ENCODE measurements around the gene SLC4A4. TPM values are rescaled to one million over a fixed set of nuclear protein-coding genes. Genes with fewer than 3 reads are reported as not detected.

Gene SLC4A4
- total RNA-seq, 1 experiment from 2014 or later, result 0.92 TPM

DNA sequence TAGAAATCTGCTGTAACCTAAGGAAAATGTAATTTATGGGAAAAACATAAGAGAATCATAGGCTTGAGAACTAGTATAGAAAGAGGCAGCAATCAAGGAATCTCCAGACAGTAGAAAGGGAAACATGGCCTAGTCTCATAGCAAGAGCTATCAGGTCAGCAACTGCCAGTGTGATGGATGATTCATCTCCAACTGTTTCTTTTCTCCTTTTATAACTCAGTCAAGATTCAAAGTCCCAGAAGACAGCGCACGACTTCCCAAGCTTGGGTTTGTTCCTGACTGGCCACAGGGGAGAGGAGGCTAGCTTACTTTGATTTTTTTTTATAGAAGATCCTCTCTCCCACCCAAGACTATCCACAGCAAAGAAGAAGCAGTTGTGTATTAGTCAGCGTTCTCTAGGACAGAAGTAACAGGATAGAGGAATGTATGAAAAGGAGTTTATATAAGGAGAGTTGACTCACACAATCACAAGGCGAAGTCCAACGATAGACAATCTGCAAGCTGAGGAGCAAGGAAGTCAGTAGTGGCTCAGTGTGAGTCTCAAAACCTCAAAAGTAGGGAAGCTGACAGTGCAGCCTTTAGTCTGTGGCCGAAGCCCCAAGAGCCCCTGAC lies 263.6 kb downstream of the SLC4A4 start:
- Histone ChIP-seq H3K23me2 (ENCODE audit: insufficient read length, low read depth, low read length, poor library complexity, severe bottlenecking) (no peaks in the 10 kb centered on the region), H2BK5ac (ENCODE audit: insufficient read length, low read length) (no peak overlapping the region), H2BK12ac (ENCODE audit: insufficient read length, low read depth, low read length) (no peak overlapping the region), H2BK20ac (ENCODE audit: low read depth, low read length, poor library complexity, severe bottlenecking) (no peak overlapping the region), H3K4me1 (ENCODE audit: insufficient read depth, low read length) (no peaks in the 10 kb centered on the region; the same call in 1 of the 2 replicates), H3K79me2 (ENCODE audit: insufficient read depth, low read length) (no peaks in the 10 kb centered on the region), H3K4ac (ENCODE audit: low read depth, low read length) (no peak overlapping the region), H3K27me3 (ENCODE audit: insufficient read depth, low read length) (no peaks in the 10 kb centered on the region), H2AFZ (ENCODE audit: low read length) (no peak overlapping the region), H4K5ac (ENCODE audit: insufficient read length, low read depth, low read length) (no peak overlapping the region), H4K20me1 (ENCODE audit: control insufficient read depth, insufficient read depth, insufficient read length) (no peaks in the 10 kb centered on the region), H3T11ph (ENCODE audit: low read length) (no peak overlapping the region), H4K91ac (ENCODE audit: insufficient read length, low read depth, low read length) (no peak overlapping the region), H3K18ac (ENCODE audit: insufficient read length, low read depth, low read length) (no peak overlapping the region), H4K8ac (replicated peaks; ENCODE audit: insufficient read length, low read depth, low read length) (no peak overlapping the region), H3K9ac (ENCODE audit: extremely low read depth, insufficient read length, low read length) (no peak overlapping the region), H2BK15ac (ENCODE audit: low read depth, low read length) (no peak overlapping the region), H3K27ac (ENCODE audit: insufficient read length, low read depth, low read length) (no peak overlapping the region), H3K4me2 (ENCODE audit: insufficient read depth, insufficient read length, low read length) (no peak overlapping the region), H3K79me1 (ENCODE audit: insufficient read depth, low read depth, low read length, poor library complexity, severe bottlenecking) (no peaks in the 10 kb centered on the region), H2AK5ac (ENCODE audit: insufficient read length, low read length) (no peak overlapping the region), H3K56ac (ENCODE audit: insufficient read length, low read depth, low read length) (no peak overlapping the region), H3K9me3 (ENCODE audit: control insufficient read depth, low read depth, low read length) (no peaks in the 10 kb centered on the region), H3K23ac (ENCODE audit: insufficient read length, low read depth, low read length) (no peak overlapping the region), H2BK120ac (ENCODE audit: low read depth, low read length, poor library complexity, severe bottlenecking) (no peak overlapping the region), H3K14ac (ENCODE audit: insufficient read depth, low read length) (no peak overlapping the region)
- WGBS (ENCODE audit: extremely low coverage, insufficient read length, low lambda C conversion rate), result no CpG with 5 or more reads among the region's 6 CpGs
- DNase-seq, result no peak
- Mint-ChIP-seq H3K4me3 (no peak overlapping the region), H3K4me1 (peaks cover 0 to 8% of the 10 kb centered on the region in 2 experiments; a peak in 2 of 4 replicates), H3K27ac (no peak overlapping the region), H3K36me3 (ENCODE audit: insufficient read depth in 1 of 3, low read depth in 3 of 3) (peaks cover 2 to 8% (median 6%) of the 10 kb centered on the region in 3 experiments; a peak in 6 of 7 replicates), H3K9me3 (peaks cover 1 to 4% of the 10 kb centered on the region in 2 experiments; a peak in 3 of 5 replicates), H3K27me3 (ENCODE audit: low read depth) (no peaks in the 10 kb centered on the region; the same call in 1 of the 2 replicates)
- TF ChIP-seq CTCF (conservative IDR thresholded peaks at IDR 0.05), result no peak

All from H9 (cell line).